NK-92 treated with Interleukin-12 subunit alpha and Interleukin-12 subunit beta, amount 100 ng/mL, for 24 hours (cell line): Measurements from ENCODE around the gene VWA3A.
A peak's percentile ranks its signal among the peaks of the same experiment; 100 is the strongest.

Source experiments
- DNase-seq: peaks from one replicate; lab custom pipeline; 2025; lab: John Stamatoyannopoulos, UW

VWA3A gene

DNA sequence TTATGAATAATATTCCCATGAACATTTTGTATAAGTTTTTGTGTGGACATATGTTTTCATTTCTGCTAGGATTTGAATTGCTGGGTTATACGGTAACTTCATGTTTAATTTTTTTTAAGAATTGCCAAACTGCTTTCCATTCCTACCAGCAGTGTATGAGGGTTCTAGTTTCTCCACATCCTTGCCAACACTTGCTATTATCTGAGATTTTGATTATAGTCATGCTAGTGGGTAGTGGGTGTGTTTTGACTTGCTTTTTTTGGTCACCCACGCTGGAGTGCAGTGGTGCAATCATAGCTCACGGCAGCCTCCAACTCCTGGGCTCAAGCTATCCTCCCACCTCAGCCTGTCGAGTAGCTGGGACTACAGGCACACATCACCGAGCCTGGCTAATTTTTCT is 110.8 kb downstream of the VWA3A start:
- no peak for DNase-seq

DNA sequence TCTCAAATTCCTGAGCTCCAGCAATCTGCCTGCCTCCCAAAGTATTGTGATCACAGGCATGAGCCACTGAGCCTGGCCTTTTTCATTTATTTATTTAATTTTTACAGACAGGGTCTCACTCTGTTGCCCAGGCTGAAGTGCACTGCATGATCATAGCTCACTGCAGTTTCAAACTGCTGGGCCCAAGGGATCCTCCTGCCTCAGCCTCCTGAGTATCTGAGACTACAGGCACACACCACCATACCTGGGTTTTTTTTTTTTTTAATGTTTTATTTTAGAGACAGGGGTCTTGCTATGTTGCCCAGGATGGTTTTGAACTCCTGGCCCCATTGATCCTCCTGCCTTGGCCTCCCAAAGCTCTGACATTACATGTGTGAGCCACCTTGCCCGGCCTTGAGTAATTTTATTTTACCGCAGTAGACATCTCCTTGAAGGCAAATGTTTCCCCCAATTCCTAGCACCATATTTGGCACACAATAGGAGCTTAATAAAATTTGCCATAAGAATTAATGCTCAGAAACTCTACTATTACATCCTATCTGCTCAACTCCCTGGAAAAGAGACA is 111.8 kb downstream of the VWA3A start:
- DNase-seq = no peak

DNA sequence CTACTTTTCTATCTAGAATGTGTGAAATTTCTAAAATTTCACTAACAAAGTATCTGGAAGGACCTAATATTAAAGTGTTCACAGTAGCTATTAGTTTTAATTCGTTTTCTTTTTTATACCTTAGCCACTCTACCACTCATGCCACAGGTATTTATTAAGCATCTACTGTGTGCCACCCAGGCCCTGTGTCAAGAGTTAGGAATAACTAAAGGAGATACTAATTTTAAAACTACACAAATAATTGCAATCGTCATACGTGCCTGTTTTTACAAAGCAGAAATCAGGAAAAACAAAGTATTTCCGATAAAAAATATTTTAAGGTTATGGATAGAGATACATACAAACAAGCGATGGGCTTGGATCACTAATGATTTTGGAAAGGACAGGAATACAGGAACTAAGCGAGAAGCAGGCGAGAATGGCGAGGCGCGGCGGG is 113.3 kb downstream of the VWA3A start:
- DNase-seq = no peak

DNA sequence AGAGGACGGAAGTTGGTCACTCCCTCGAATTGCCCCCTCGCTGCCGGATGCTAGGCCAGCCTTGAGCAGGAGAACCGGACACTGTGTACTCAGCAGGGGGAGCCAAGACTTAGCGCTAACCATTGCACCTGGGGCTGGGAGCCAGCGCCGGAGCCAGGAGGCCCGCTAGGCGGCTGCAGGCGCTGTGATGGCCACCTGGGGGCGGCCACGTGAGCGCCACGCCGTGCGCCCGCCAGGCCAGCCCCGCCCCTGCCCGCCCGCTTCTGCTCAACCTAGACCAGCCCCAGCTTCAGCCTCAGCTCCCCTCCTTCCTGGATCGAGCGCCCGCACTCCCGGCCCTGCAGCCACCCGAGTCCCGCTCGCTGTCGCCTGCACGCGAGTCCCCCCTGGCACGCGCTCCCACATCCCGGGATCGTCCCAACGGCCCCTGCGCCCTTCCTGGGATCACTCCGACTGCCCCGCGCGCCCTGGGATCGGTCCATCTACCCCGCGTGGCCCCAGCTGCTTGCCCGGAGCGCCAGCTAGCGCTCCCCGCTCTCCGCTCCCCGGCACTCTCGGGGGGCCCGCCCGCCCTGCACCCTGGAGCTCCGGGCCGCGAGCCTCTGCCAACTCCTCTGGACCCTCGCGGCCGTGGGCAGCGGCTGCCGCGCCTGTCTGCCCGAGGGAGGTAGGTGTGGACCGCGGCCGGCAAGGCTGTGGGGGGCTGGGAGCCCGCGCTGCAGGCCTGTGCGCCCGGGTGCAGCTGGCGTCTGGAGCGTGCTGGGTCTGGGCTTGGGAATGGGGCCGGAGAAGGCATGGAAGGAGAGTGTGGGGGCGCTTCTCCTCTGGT is 113.9 kb downstream of the VWA3A start, which contains the start of gene EEF2K:
TSS of gene EEF2K (plus strand) at position 266 of the 829 bp plus-strand sequence. CDS start 19,452 bp downstream, outside the sequence.
- DNase-seq = peak; percentile 83
